IPS-NIHi11 (cell line): ENCODE results near the gene MTHFSD.

Experiments used
- DNase-seq: peaks from one replicate; pipeline ENCODE4 v3.0.0; 2012; ENCODE audit warnings: mixed read lengths, low spot score

MTHFSD gene

DNA sequence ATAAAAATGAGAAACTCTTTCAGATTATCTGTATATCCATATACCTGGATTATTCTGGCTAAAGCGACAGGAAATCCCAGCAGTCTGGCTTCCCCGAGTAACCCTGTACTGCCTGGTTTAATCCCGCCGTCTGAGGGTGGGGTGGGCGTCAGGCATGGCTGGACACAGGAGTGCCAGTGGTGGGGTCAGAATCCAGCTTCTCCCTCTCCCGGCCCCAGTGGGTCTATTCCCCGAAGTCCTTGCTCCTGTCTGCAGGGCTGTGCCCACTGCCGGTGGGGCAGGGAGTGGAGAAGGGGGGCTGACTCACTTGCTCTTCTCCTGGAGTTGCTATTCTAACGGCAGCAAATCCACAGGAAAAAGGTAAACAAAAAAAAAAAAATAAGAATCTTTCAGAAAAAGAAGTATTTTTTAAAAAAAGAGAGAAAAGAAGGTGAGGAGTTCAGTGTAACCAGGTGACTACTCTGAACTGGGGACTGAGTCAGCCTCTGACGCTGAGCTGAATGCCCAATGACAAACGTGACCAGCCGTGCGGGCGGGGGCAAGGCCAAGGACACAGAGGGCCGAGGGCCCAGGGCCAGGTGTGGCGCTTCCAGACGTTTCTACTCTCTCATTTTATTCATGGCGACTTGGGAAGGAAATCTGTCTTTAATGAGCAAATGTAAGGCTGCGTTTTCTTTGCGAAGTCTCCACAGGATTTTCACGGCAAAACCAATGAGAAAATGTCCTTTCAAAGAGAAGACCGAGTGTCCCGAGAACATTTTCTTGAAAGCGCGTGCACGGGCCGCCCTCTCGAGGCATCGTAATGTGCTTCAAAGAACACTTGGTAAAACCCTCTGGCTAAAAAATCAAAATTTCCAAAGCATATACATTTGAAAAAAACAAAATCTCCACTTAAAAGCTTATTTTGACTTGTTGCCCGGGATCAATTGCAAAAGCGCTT is 24.5 kb downstream of the MTHFSD start:
- DNase-seq, result no peak

DNA sequence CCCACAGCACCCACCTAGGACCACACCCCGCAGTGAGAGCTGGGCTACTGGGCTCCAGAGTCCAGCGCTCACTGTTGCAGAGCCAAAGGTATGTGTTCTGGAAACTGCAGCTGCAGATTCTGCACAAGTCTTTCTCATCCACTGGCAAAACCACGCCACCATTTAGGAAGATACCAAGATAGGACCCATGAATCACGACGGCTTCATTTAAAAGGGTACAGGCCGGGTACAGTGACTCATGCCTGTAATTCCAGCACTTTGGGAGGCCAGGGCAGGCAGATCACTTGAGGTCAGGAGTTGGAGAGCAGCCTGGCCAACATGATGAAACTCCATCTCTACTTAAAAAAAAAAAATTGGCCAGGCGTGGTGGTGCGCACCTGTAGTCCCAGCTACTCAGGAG is 25.9 kb downstream of the MTHFSD start:
- DNase-seq, result no peak

DNA sequence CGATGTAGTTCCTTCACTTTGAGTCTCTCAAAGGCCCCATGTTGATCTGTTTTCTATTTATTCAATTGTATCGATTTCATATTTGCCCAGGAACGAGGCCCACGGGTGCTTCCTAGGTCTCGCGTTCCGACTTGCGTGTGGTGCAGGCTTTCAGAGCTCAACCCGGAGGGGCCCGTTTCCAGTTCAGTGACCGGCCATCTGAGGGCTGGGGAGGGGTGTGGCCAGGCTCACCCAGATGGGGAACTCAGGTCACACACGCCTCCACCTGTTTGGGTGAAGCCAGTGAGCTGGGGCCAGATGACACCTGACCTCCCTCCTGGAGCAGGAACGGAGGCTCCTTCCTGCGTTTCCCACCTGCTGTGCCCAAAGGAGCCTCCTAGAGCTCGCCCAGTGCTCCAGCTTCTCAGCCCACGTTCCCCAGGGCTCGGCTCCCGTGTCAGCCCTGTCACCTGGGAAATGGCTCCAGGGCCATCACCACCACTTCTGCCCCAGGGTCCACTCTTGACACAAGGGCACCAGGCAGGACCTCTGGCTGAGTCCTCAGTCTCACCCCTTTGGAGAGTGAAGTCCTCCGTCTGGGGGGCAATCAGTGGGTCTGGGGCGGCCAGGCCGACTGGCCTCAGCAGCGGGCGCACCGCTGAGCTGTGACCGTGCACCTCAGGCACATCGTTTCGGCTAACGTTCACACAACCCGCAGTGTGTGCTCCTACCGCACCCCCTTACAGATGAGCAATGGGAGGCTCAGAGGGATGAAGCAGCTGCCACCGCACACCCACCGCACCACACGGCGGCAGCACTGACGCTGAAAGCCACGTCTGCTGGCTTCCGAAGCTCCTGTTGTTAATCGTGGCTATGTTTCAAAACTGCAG is 26.7 kb downstream of the MTHFSD start:
- DNase-seq, result no peak

DNA sequence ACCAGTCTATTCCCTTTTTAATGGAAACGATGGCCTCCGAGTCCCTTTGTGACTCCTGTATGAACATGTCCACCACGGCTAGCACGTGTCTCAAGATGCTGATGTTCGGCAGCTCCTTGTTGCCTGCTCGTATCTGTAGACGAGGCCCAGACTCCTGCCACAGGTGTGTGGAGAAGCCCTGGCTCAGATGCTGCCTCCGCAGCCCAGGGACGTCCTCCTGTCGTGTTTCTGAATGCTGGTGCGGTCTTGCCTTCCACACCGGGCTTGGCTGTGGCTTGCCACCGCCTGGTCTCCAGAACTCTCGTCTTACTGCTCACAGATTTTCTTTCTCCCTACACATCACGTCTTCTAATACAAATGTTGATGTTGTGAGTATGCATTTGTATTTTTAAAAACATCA is 27.7 kb downstream of the MTHFSD start:
- no peak for DNase-seq

DNA sequence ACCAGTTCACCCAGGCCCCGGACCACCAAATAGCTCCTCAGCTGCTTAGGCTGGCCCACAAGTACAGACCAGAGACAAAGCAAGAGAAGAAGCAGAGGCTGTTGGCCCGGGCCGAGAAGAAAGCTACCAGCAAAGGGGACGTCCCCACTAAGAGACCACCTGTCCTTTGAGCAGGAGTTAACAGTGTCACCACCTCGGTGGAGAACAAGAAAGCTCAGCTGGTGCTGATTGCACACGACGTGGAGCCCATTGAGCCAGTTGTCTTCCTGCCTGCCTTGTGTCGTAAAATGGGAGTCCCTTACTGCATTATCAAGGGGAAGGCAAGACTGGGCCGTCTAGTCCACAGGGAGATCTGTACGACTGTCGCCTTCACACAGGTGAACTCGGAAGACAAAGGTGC is 29.3 kb downstream of the MTHFSD start:
- DNase-seq, result no peak

DNA sequence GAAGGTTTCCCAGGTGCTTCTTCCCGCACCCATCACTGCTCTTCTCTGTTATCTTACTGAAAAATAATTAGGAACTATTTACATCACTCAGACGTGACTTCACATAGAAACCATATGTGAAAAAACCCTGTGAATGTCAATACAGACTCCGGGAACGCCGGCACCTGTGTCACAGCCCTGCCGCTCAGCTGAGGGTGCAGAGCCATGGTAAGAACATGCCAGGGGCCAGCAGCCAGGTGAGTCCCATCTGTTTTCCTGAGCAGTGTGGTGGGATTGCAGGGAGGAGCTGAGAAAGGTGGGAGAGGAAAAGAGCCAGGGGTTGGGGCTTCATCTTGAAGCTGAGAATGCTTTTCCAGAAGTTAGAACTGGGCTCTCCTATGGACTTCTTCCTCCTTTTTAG is 31.0 kb downstream of the MTHFSD start:
- DNase-seq, result no peak

DNA sequence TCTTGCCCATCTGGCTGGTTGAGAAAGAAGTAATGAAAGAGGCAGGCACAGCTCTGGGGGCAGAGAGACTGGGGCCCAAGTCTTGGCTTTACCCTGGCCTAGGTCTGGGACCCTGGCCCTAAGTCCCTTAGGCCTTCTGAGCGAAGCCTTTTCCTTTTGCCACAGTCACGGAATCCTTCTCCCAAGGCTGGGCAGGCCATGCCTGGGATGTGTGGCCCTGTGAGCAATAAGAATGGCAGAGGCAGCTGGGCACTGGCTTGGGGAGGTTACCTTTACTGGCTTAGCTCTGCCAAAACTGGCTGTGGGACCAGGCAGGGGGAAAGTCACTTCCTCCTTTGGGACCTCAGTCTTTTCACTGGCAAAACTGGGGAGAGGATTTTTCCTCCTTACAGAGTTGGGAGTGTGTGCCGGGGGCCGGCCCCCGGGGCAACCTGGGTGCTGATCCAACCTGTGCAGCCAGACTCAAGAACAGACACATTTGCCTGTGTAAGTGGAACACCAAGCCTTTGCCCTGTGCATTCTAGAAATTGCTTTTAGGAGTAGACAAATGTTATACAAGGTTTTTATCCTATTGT is 31.8 kb downstream of the MTHFSD start:
- no peak for DNase-seq

DNA sequence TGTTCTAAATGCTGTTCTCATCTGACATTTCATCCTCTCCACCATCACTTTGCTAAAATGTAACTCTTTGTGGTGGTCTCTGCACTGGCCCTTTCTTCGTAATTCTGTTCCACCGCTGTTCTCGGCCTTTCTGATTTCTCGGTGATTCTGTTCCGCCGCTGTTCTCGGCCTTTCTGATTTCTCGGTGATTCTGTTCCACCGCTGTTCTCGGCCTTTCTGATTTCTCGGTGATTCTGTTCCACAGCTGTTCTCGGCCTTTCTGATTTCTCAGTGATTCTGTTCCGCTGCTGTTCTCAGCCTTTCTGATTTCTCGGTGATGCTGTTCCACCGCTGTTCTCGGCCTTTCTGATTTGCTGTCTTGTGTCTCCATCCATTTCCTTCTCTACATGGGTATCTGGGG is 32.4 kb downstream of the MTHFSD start:
- no peak for DNase-seq

DNA sequence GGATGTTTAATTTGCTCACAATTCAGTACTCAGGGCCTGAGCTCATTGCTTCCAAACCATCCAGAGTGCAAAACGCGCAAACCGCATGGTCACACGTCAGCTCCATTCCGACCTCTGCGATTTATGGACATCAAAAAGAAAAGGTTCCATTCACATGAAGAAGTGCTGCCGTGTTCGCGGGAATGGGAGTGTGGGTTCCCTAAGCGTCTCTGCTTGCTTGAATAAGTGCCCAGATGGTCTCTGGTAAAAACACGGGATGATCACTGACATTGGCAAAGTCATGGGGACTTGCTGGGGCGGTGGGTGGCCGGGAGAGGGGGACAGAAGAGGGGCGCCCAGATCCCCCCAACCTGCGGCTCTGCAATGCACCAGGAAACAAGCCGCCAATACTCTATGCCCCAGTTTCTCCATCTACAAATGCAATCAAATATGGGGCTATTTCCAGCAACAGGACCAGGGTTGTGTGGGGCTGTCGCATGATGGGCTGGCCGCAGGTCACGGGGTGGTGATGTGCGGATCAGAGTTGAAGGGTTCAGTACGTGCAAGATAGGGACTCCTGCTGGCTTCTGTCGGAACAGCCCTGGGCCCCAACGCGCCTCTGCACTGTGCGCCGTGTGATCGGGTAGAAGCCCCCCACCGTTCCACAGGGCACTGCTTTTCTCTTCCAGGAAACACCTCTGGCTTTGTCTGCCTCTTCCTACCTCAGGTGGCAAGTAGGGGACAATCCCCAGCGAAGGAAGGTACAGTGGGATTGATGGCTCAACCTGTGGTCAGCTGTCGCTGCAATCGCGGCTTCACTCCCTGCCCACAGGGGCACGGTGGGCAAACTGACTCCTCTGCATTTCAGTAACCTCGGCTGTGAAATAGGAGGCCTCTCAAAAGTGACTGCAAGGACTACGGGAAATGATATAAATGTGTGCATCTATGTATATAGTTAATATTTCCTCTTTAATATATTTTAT is 33.5 kb downstream of the MTHFSD start:
- DNase-seq, result no peak

DNA sequence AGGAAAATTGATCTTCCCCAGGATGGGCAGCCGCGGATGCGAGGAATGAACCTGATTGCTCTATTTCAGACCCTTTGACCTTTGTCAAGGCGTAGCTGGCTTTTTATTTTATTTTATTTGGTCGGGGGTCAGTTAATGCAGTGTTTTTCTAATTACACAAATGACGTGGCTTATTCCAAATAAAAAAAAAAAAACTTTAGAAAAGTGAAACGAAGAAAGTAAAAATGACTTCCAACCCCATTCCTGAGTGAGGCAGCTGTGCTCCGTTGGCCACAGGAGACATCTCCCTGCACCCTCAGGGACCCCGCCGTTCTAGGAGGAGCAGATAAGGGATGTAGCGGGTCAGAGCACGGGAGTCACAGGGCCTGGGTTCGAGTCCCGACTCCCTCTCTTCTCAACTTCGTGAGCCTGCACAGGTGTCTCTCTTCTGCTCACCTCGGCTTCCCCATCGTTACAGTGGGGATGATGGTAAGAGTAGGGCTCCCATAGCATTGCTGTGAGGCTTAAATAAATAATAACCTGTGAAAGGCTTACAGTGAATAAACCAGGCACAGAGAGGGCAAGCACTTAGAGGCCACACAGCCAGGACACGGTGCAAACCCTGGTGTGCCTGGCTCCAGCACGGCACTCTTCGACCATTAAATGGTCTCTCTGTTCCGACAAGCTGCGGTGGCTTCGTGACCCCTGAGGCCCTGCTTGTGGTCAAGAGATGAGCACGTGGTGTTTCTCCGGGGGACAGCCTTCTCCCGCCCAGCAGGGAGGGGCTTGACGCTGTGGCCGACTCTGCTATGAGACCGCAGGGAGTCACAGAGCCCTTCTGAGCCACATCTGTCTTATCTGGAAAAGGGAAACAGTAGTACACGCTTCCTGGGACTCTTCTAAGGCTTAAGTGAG is 34.5 kb downstream of the MTHFSD start:
- DNase-seq, result no peak

DNA sequence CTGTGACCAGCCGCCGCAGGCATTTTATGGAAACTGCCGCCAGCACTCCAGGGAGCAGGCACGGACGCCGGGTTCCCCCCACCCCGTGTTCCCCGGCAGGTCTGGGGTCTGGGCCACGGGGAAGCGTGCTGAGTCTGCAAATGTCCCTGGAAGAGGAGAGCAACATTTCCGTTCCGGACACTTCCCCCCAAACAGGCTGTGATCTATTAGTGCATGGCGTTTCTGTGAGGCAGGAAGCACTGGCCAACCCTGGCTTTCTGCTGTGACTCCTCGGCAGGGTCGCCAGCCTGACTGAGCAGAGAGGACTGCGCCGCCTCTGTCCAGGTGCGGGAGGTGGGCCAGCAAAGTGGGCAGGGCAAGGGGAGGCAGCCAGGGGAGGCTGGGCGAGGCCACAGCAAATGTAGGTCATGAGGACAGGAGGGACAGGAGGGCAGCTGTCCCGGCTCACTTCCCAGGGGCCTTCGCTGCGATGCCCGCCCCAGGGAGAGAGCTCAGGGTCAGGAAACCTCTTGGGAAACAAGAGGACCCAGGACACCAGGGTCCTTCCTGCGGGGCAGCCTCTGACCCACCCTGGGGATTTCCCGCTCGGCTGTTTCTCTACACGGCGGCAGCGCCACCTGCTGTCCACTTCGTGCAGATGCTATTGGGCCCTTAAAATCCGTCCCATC is 35.3 kb downstream of the MTHFSD start:
- peak; percentile 83 for DNase-seq

DNA sequence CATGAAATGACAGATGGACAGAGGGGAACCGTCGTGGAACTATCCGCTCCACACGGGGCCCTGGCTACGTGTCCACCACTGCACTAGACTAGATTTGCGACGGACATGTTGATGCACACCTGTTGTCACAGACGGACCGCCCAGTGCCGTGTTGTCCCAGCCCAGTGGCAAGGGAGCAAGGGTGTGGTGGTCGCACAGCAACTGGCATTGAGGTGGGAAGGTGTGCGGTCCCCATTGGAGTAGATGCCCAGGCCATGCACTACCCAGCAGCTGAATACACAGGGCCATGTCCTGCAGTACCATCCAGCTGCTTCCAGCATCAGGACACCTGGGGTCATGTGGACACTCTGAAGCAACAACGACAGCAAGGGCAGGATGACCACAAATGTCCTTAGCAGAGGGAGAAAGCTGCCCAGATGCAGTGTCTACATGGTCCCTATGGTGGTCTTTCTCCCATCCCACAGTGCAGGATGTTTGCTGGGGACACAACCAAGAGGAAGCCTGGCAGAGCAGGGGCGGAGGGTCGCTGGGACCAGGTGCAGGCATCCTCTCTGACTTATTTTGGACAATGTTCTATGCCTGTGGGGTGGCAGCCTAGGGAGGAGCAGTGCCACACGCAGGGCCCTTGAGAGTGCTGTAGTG is 35.9 kb downstream of the MTHFSD start:
- no peak for DNase-seq

DNA sequence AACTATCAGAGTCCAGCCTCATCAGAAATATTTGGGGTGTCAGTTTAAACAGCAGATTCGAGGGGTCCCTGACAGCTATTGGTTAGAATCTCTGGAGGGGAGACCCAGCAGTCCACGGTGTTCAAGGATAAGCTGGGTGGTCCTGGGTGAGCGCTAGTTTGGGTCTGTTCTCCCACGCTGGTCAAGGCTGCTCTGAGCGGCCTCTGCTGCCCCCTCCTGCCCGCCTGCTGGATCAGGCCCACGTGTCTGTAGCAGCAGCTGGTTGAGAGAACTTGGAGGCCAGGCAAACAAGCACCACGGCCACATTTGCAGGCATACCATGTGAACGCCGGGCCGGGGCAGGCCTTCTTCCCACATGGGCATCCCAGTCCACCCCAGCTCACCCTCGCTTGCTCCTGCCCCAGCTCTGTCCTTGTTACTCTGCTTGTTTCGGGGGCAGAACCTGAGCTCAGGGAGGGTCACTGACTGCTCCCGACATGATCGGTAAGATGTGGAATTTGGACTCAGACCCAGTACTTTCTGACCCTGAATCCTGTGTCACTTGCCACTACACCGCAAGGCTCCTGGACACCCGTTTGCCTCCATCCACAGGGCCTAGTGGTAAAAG is 37.3 kb downstream of the MTHFSD start:
- peak; percentile 73 for DNase-seq

DNA sequence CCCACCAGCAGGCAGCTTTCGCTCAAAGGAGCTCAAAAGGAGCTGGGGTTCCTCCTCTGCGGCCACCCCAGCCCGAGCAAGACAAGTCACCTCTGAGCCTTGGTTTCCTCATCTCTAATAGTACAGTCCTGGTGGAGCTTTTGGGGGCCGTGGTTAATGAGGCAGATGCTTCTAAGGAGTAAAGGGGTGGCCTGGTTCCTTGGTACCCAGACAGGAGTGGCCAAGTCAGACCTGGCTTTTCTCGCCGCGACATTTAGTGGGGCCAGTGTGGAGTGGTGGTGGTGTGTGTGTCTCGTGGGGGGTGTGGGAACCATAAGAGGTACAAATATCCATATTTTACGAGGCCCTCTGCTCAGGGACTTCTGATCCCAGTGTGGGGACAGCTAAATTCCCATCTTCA is 38.0 kb downstream of the MTHFSD start:
- DNase-seq, result no peak

DNA sequence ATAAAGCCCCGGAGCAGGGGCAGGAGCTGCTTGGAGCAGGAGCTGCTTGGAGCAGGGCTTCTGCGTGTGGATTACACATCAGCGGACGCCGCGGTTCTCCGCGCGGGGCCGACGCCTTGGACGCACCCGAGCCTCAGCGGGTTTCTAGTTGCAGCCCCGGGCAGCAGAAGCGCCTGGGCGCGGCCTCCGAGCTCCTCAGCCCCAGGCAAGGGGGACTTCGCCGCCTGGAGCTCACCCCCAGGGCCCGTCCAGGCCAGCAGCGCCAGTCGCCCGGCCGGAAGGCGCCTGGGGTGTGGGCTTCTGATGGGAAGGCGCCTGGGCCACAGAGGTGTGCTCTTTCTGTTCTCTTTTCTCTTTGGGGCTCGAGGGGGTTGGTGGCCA is 38.4 kb downstream of the MTHFSD start:
- DNase-seq, result no peak

DNA sequence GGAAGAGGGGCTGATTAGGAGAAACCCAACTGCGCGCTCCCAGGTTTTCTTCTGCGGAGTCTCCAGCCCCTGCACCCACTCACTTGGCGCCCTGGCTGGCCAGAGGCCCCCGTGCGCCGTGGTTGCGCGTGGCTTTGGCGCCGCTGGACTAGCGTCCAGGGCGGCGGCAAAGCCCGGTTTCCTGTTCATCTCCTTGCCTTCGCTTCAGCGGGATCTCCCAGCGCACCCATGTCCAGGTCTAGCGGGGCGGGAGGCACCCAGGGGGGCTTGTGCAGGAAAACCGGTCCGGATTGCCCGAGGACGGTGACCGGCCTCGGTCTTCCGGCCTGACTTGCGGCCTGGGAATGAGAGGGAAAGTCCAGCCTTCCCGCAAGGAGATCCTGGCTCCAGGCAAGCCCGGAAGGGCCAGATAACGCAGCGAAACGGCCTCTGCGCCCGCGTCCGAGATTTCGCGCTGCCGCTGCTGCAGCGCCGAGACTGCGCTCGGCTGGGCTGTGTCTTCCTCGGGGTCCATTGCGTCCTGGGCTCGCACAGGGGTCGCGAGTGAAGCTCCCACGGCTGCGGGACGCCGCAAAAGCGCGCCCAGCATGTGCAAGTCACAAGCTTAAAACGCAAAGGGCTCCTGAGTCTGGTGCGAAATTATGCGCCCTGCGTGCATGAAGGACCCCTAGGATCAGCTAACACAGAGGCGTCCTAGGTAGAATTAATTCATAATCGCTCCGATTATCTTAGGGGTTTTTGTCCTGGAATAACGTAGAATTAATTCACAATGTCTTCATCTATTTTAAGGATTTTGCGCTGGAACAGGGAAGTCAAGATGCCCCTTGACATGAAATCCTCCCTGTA is 39.0 kb downstream of the MTHFSD start:
- DNase-seq, result no peak

DNA sequence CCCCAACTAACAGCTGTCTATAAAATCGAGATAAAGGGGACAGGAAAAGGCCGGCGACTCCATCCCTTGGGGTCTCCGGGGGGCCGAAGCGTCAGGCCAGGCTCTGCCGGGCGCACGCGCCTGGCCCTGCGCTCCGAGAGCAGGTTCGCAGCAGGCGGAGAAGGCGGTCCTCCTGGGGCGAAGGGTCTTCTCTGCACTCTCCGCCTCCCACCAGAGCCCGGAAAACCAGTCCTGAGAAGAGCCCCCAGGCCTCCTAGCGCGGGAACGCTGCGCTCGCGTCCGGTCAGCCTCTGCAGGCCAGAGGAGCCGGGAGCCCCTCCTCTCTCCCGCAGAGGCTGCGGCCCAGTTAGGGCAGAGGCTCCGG is 39.6 kb downstream of the MTHFSD start:
- no peak for DNase-seq
